Melanocyte of skin (primary cell): ENCODE results near the gene SYT15B. TPM values are rescaled to one million over a fixed set of nuclear protein-coding genes. Genes with fewer than 3 reads are reported as not detected.

Experiments used
- total RNA-seq, 2 donors: library from RNA; depleted of rRNA; stranded (reverse); fragments of >200 nt; gene quantifications; 2 replicates each; pipeline ENCODE4 v1.2.3, GENCODE V29; 2012

Gene SYT15B
- under 1 TPM in 1 of 2 donors, not detected in 1; under 0.01 TPM for total RNA-seq

GRCh38 chr10:47763554-47764175 lies at the start of gene SYT15B:
TSS of gene SYT15B (minus strand) at chr10:47763592. CDS start at chr10:47762640, 952 bp downstream.

Other genes starting within 250 kb of the SYT15B start
- 1 to 10 TPM; 1.3 to 2.8 TPM for gene AGAP9, start 240.0 kb downstream of the SYT15B start, total RNA-seq
- not detected for gene NPY4R2, start 155.1 kb upstream of the SYT15B start, total RNA-seq
- not detected for gene FAM25C, start 236.2 kb upstream of the SYT15B start, total RNA-seq